HEK293 (cell line): ENCODE data around the gene BHLHA9.

ENCODE experiments used
- CTCF ChIA-PET: fragments of 350-600 bp; formaldehyde crosslinking; extraction: SDS; loops from one replicate; lab custom pipeline; 2021; ENCODE audit warnings: antibody characterized with exemption; lab: Yijun Ruan, JAX
- POLR2A ChIA-PET: fragments of 300-600 bp; formaldehyde crosslinking; extraction: SDS; loops from one replicate; lab custom pipeline; 2020; ENCODE audit warnings: antibody characterized with exemption, inconsistent platforms; lab: Yijun Ruan, JAX
- H3K27ac ChIP-seq: fragments of 200-500 bp; sonication (Bioruptor generic); 2 replicates; pipeline ENCODE4 v1.5.1; 2014; ENCODE audit warnings: low read depth, low read length, control low read depth, inconsistent platforms; ENCODE audit errors: extremely low read depth
- H3K36me3 ChIP-seq, 2 experiments: fragments of 200-500 bp in 1 of 2; sonication (Bioruptor generic) in 1 of 2; 1 replicate in 1 of 2; 2 replicates in 1 of 2; pipeline ENCODE4 v1.5.1; 2014 to 2017; ENCODE audit warnings: inconsistent platforms in 2 of 2, low read length in 2 of 2; ENCODE audit not compliant: control insufficient read depth in 2 of 2, insufficient read depth in 1 of 2
- H3K4me1 ChIP-seq: fragments of 200-500 bp; sonication (Bioruptor generic); 2 replicates; pipeline ENCODE4 v1.5.1; 2014; ENCODE audit warnings: mild to moderate bottlenecking, low read length, inconsistent platforms; ENCODE audit not compliant: control insufficient read depth, insufficient read depth
- H3K4me3 ChIP-seq: 2 replicates; pipeline ENCODE4 v1.5.1; 2011; ENCODE audit warnings: low read depth, mild to moderate bottlenecking, control low read depth, low read length, moderate library complexity
- H3K9me3 ChIP-seq: fragments of 200-500 bp; sonication (Bioruptor generic); 2 replicates; pipeline ENCODE4 v1.5.1; 2014; ENCODE audit warnings: low read depth, low read length, inconsistent platforms; ENCODE audit not compliant: control insufficient read depth, insufficient read depth
- EGR2 ChIP-seq: fragments of 450-650 bp; formaldehyde crosslinking; IDR thresholded peaks from 2 replicates; pipeline ENCODE4 v1.5.1; 2016; ENCODE audit warnings: low read depth, missing biosample characterization, missing genetic modification characterization
- KLF17 ChIP-seq: fragments of 450-650 bp; formaldehyde crosslinking; IDR thresholded peaks from 2 replicates; pipeline ENCODE4 v1.5.1; 2016; ENCODE audit warnings: missing biosample characterization, missing genetic modification characterization
- REST ChIP-seq: fragments of 450-650 bp; formaldehyde crosslinking; IDR thresholded peaks from 2 replicates; pipeline ENCODE4 v1.5.1; 2016; ENCODE audit warnings: missing biosample characterization, missing genetic modification characterization
- SCRT2 ChIP-seq: fragments of 450-650 bp; formaldehyde crosslinking; IDR thresholded peaks from 2 replicates; pipeline ENCODE4 v1.5.1; 2016; ENCODE audit warnings: missing biosample characterization, missing genetic modification characterization
- YY1 ChIP-seq: fragments of 450-650 bp; formaldehyde crosslinking; IDR thresholded peaks from 2 replicates; pipeline ENCODE4 v1.5.1; 2018; ENCODE audit warnings: missing biosample characterization, missing genetic modification characterization
- ZFHX2 ChIP-seq: fragments of 450-650 bp; formaldehyde crosslinking; conservative IDR thresholded peaks from 2 replicates; pipeline ENCODE4 v1.5.1; 2016; ENCODE audit warnings: missing biosample characterization, missing genetic modification characterization
- ZFP3 ChIP-seq: fragments of 450-650 bp; formaldehyde crosslinking; IDR thresholded peaks from 2 replicates; pipeline ENCODE4 v1.5.1; 2016; ENCODE audit warnings: low read depth, missing biosample characterization, missing genetic modification characterization
- ZIC2 ChIP-seq: fragments of 450-650 bp; formaldehyde crosslinking; IDR thresholded peaks from 2 replicates; pipeline ENCODE4 v1.5.1; 2016; ENCODE audit warnings: missing biosample characterization, missing genetic modification characterization
- ZNF133 ChIP-seq: fragments of 450-650 bp; formaldehyde crosslinking; IDR thresholded peaks from 2 replicates; pipeline ENCODE4 v1.5.1; 2016; ENCODE audit warnings: missing biosample characterization, missing genetic modification characterization
- ZNF146 ChIP-seq: fragments of 450-650 bp; formaldehyde crosslinking; IDR thresholded peaks from 2 replicates; pipeline ENCODE4 v1.5.1; 2016; ENCODE audit warnings: missing biosample characterization, missing genetic modification characterization
- ZNF214 ChIP-seq: fragments of 450-650 bp; formaldehyde crosslinking; IDR thresholded peaks from 2 replicates; pipeline ENCODE4 v1.5.1; 2017; ENCODE audit warnings: missing biosample characterization, mild to moderate bottlenecking, missing genetic modification characterization, borderline replicate concordance
- ZNF239 ChIP-seq: fragments of 450-650 bp; formaldehyde crosslinking; IDR thresholded peaks from 2 replicates; pipeline ENCODE4 v1.5.1; 2016; ENCODE audit warnings: missing biosample characterization, missing genetic modification characterization
- ZNF335 ChIP-seq: fragments of 450-650 bp; formaldehyde crosslinking; conservative IDR thresholded peaks from 2 replicates; pipeline ENCODE4 v1.5.1; 2016; ENCODE audit warnings: missing biosample characterization, missing genetic modification characterization
- ZNF600 ChIP-seq: fragments of 450-650 bp; formaldehyde crosslinking; IDR thresholded peaks from 2 replicates; pipeline ENCODE4 v1.5.1; 2016; ENCODE audit warnings: missing biosample characterization, missing genetic modification characterization
- ZNF626 ChIP-seq: fragments of 450-650 bp; sonication (Bioruptor Pico); formaldehyde crosslinking; IDR thresholded peaks from 2 replicates; pipeline ENCODE4 v1.5.1; 2018; ENCODE audit warnings: missing biosample characterization, missing genetic modification characterization, inconsistent platforms
- ZNF837 ChIP-seq: fragments of 450-650 bp; formaldehyde crosslinking; IDR thresholded peaks from 2 replicates; pipeline ENCODE4 v1.5.1; 2016; ENCODE audit warnings: missing biosample characterization, missing genetic modification characterization
- TF ChIP-seq, protein P1 (sequence below): fragments of 450-650 bp; formaldehyde crosslinking; IDR thresholded peaks from 2 replicates; pipeline ENCODE4 v1.5.1; 2016; ENCODE audit warnings: missing biosample characterization, missing genetic modification characterization

BHLHA9 gene

DNA sequence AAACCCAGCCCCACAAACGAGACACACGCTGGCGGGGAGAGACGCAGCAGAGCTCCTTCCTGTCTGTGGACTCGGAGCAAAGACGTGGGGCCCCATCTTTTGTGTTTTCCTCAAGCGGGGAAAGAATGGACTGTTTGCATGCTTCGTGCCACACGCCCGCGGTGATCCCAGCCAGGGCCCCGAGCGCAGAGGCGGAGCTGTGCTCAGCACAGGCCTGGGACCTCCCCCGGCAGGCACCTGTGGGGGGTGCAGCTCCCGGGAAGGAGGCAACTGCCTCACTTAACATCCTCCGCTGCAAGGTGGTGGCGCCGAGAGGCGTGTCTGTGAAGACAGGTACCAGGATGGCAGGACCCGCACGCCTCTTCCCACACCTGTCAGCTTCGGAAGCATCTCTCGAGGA, 28.4 kb downstream of the BHLHA9 start:
- CTCF ChIA-PET = interaction anchor here (0.7 to 1.0 kb wide), 2 partner anchors 29 to 263 kb away, joined by 3 read pairs; no protein-coding TSS in a partner anchor
- no peaks in the 10 kb centered on the region for H3K9me3 ChIP-seq
- TF ChIP-seq SCRT2 (tag by site-specific recombination) = 0 out of 2 replicates have a peak, but pooled peaks have one; percentile 17
- no peak for TF ChIP-seq ZNF626
- peak; percentile 26; the same call in 1 of the 2 replicates for TF ChIP-seq ZIC2 (tag by site-specific recombination)
- peak; percentile 66 for TF ChIP-seq ZFHX2 (tag by site-specific recombination)
- peak; percentile 59; the same call in 1 of the 2 replicates for TF ChIP-seq EGR2 (tag by site-specific recombination)
- H3K4me3 ChIP-seq = no peak overlapping the region
- H3K27ac ChIP-seq = no peak overlapping the region
- POLR2A ChIA-PET = interaction anchor here (0.6 kb wide), 2 partner anchors 42 to 44 kb away, joined by 3 read pairs; no protein-coding TSS in a partner anchor
- H3K36me3 ChIP-seq = no peaks in the 10 kb centered on the region
- no peaks in the 10 kb centered on the region for H3K4me1 ChIP-seq

DNA sequence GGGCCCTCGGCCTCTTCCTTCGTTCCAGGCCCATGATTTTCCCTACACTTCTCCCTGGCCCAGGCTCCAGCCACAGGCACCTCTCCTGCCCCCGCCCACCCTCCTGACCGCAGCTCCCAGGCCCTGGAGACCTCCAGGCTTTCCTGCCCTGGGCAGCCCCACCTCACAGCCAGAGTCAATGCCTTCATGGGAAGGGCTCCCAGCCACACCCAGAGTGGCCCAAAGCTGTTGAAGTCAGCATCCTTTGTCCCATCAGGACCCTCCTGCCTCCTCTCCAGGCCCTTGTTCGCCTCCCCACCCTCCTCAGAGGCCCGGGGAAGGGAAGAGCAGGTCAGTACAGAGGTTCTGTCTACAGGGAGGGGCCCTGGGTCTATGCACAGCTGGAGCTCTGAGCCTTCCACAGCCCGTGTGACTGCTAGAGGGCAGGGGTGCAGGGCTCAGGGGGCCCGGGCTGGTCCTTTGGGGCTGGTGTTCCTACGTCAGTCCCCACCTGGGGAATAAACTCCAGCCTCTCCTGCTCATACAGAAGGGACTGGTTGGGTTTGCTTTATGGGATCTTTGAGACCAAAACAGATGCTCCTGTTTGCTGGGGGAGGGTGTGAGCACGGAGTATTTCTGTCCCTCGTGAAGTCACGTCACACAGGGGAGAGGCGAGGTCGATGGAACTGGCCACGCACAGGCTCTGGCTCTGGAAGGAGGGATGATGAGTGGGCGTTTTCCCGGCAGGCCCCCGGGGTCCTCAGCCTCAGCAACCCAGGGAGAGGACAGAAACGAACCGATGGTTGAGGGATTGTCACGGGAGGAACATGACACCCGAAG, 29.5 kb downstream of the BHLHA9 start:
- H3K27ac ChIP-seq = no peak overlapping the region
- H3K36me3 ChIP-seq = no peaks in the 10 kb centered on the region
- no peak overlapping the region for H3K4me3 ChIP-seq
- ChIA-PET POLR2A (no interaction called here), CTCF (no interaction called here)
- no peak for TF ChIP-seq ZNF837 (tag by site-specific recombination)
- 0 out of 2 replicates have a peak, but pooled peaks have one; percentile 2 for TF ChIP-seq KLF17 (tag by site-specific recombination)
- no peaks in the 10 kb centered on the region for H3K4me1 ChIP-seq
- no peaks in the 10 kb centered on the region for H3K9me3 ChIP-seq

DNA sequence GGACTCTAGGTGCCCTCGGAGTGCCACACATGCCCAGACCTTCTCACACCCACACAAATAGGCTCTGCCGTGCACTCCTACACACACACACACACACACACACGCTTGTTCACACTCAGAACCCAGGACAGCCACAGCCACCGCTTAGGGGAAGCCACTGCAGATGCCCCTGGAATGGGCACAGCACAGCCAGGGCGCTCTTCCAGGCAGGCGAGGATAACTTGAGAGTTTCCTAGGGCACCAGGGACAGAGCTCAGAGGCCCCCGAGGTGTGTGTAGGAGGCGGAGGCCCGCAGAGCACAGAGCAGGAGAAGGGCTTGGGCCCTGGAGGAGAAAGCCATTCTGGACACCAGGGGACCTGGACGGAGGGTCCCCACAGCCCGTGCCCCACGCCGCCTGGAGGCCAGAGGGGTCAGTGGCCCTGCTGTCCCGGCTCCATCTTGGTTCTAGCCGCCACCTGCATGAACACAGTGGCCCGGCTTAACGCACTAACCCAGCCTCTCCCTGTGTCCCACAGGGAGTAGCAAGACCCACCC, 30.2 kb downstream of the BHLHA9 start:
- ChIA-PET POLR2A (no interaction called here), CTCF (no interaction called here)
- TF ChIP-seq KLF17 (tag by site-specific recombination) (0 out of 2 replicates have a peak, but pooled peaks have one; percentile 1), ZNF133 (tag by site-specific recombination) (no peak), ZNF146 (tag by site-specific recombination) (no peak), ZFP3 (tag by site-specific recombination) (0 out of 2 replicates have a peak, but pooled peaks have one; percentile 27), ZNF600 (peak; percentile 39; the same call in 1 of the 2 replicates), ZNF214 (tag by site-specific recombination) (no peak), REST (tag by site-specific recombination) (peak; percentile 59), YY1 (tag by site-specific recombination) (no peak), EGR2 (tag by site-specific recombination) (peak; percentile 93), ZFHX2 (tag by site-specific recombination) (peak; percentile 98), ZNF335 (tag by site-specific recombination) (0 out of 2 replicates have a peak, but pooled peaks have one; percentile 21), ZNF239 (no peak)
- TF ChIP-seq, protein P1, sequence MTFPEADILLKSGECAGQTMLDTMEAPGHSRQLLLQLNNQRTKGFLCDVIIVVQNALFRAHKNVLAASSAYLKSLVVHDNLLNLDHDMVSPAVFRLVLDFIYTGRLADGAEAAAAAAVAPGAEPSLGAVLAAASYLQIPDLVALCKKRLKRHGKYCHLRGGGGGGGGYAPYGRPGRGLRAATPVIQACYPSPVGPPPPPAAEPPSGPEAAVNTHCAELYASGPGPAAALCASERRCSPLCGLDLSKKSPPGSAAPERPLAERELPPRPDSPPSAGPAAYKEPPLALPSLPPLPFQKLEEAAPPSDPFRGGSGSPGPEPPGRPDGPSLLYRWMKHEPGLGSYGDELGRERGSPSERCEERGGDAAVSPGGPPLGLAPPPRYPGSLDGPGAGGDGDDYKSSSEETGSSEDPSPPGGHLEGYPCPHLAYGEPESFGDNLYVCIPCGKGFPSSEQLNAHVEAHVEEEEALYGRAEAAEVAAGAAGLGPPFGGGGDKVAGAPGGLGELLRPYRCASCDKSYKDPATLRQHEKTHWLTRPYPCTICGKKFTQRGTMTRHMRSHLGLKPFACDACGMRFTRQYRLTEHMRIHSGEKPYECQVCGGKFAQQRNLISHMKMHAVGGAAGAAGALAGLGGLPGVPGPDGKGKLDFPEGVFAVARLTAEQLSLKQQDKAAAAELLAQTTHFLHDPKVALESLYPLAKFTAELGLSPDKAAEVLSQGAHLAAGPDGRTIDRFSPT (tag by site-specific recombination) = peak; percentile 59
- H3K4me3 ChIP-seq = no peak overlapping the region
- no peak overlapping the region for H3K27ac ChIP-seq
- H3K9me3 ChIP-seq = no peaks in the 10 kb centered on the region
- H3K36me3 ChIP-seq = no peaks in the 10 kb centered on the region
- H3K4me1 ChIP-seq = no peaks in the 10 kb centered on the region
